ENCODE data around the gene KAT6B. TPM values are rescaled to one million over a fixed set of nuclear protein-coding genes. Genes with fewer than 3 reads are reported as not detected.
"Not testable (repeated sequence)": the region's sequence is repeated elsewhere in the genome, so short reads cannot be mapped to it uniquely, and the experiment has no call there.

KAT6B gene
- total RNA-seq, 1 donor from 2014 or later, result 59.2 TPM

GRCh38 chr10:74917481-74918077 is 91.2 kb downstream of the KAT6B start:
- no peak overlapping the region for H3K27ac ChIP-seq
- DNase-seq (ENCODE audit: extremely low spot score in 2 of 2), result no peak
- intact Hi-C loops (cut with DNase I), result no loop called here
- peaks cover 21% of the 10 kb centered on the region for H3K4me1 ChIP-seq
- TF ChIP-seq POLR2A (IDR thresholded peaks at IDR 0.05), result no peak
- TF ChIP-seq POLR2AphosphoS5 (IDR thresholded peaks at IDR 0.05; ENCODE audit: insufficient read depth in 1 of 2, low read depth in 1 of 2), result peak in 1 of 2 donors; percentile 65
- no peaks in the 10 kb centered on the region for H3K27me3 ChIP-seq
- H3K9me3 ChIP-seq, result no peaks in the 10 kb centered on the region
- H3K4me3 ChIP-seq, result no peak overlapping the region
- no peaks in the 10 kb centered on the region for H3K36me3 ChIP-seq

- no peaks in the 10 kb centered on the region for H3K36me3 ChIP-seq
- H3K27ac ChIP-seq, result no peak overlapping the region
- peaks cover 37% of the 10 kb centered on the region for H3K4me1 ChIP-seq
- DNase-seq (ENCODE audit: extremely low spot score in 2 of 2), result no peak
- intact Hi-C loops (cut with DNase I), result loop anchor here (10.0 kb wide), 1 partner anchor 95 kb away; the partner anchor contains the start of gene KAT6B
- no peaks in the 10 kb centered on the region for H3K27me3 ChIP-seq
- H3K4me3 ChIP-seq, result no peak overlapping the region
- TF ChIP-seq POLR2AphosphoS5 (IDR thresholded peaks at IDR 0.05; ENCODE audit: insufficient read depth in 1 of 2, low read depth in 1 of 2) (no peak), POLR2A (IDR thresholded peaks at IDR 0.05) (no peak), CTCF (IDR thresholded peaks at IDR 0.05) (no peak)
- H3K9me3 ChIP-seq, result no peaks in the 10 kb centered on the region
These were observed 93.3 kb downstream of the KAT6B start for GRCh38 chr10:74919671-74920070.

- intact Hi-C loops (cut with DNase I), result loop anchor here (10.0 kb wide), 1 partner anchor 96 kb away; the partner anchor contains the start of gene KAT6B
- not testable (repeated sequence) for H3K4me3 ChIP-seq; DNase-seq (ENCODE audit: extremely low spot score in 2 of 2); H3K9me3 ChIP-seq; H3K36me3 ChIP-seq; H3K27me3 ChIP-seq; H3K27ac ChIP-seq
- peaks cover 51% of the 10 kb centered on the region for H3K4me1 ChIP-seq
These were observed 94.7 kb downstream of the KAT6B start for GRCh38 chr10:74921070-74921469.

- no peak overlapping the region for H3K4me3 ChIP-seq
- intact Hi-C loops (cut with DNase I), result loop anchor here (10.0 kb wide), 1 partner anchor 97 kb away; the partner anchor contains the start of gene KAT6B
- DNase-seq (ENCODE audit: extremely low spot score in 2 of 2), result no peak
- H3K27ac ChIP-seq, result no peak overlapping the region
- H3K36me3 ChIP-seq, result no peaks in the 10 kb centered on the region
- no peaks in the 10 kb centered on the region for H3K27me3 ChIP-seq
- H3K4me1 ChIP-seq, result peaks cover 57% of the 10 kb centered on the region
- H3K9me3 ChIP-seq, result no peaks in the 10 kb centered on the region
- no peak for TF ChIP-seq POLR2A (IDR thresholded peaks at IDR 0.05)
- TF ChIP-seq POLR2AphosphoS5 (IDR thresholded peaks at IDR 0.05; ENCODE audit: insufficient read depth in 1 of 2, low read depth in 1 of 2), result no peak
- TF ChIP-seq CTCF (IDR thresholded peaks at IDR 0.05), result no peak
These were observed 95.3 kb downstream of the KAT6B start for GRCh38 chr10:74921744-74922143.

GRCh38 chr10:74922921-74923320 is 96.5 kb downstream of the KAT6B start:
- no peaks in the 10 kb centered on the region for H3K27me3 ChIP-seq
- H3K36me3 ChIP-seq, result no peaks in the 10 kb centered on the region
- intact Hi-C loops (cut with DNase I), result loop anchor here (10.0 kb wide), 1 partner anchor 98 kb away; the partner anchor contains the start of gene KAT6B
- no peak for DNase-seq (ENCODE audit: extremely low spot score in 2 of 2)
- no peaks in the 10 kb centered on the region for H3K9me3 ChIP-seq
- TF ChIP-seq POLR2A (IDR thresholded peaks at IDR 0.05), result no peak
- TF ChIP-seq POLR2AphosphoS5 (IDR thresholded peaks at IDR 0.05; ENCODE audit: insufficient read depth in 1 of 2, low read depth in 1 of 2), result no peak
- TF ChIP-seq CTCF (IDR thresholded peaks at IDR 0.05), result no peak
- H3K27ac ChIP-seq, result peak overlapping the region; percentile 49
- peaks cover 68% of the 10 kb centered on the region for H3K4me1 ChIP-seq
- no peak overlapping the region for H3K4me3 ChIP-seq

- TF ChIP-seq POLR2AphosphoS5 (IDR thresholded peaks at IDR 0.05; ENCODE audit: insufficient read depth in 1 of 2, low read depth in 1 of 2), result no peak
- TF ChIP-seq POLR2A (IDR thresholded peaks at IDR 0.05), result no peak
- TF ChIP-seq CTCF (IDR thresholded peaks at IDR 0.05), result no peak
- Histone ChIP-seq H3K4me1 (peaks cover 72% of the 10 kb centered on the region), H3K27me3 (no peaks in the 10 kb centered on the region), H3K27ac (peak overlapping the region; percentile 49), H3K36me3 (no peaks in the 10 kb centered on the region), H3K4me3 (no peak overlapping the region), H3K9me3 (no peaks in the 10 kb centered on the region)
- DNase-seq (ENCODE audit: extremely low spot score in 2 of 2), result no peak
- intact Hi-C loops (cut with DNase I), result loop anchor here (10.0 kb wide), 1 partner anchor 99 kb away; the partner anchor contains the start of gene KAT6B
These were observed 97.2 kb downstream of the KAT6B start for GRCh38 chr10:74923556-74923955.

All from vagina (tissue), 2 donors.